ENCODE measurements around the gene LTB. TPM values are rescaled to one million over a fixed set of nuclear protein-coding genes. Genes with fewer than 3 reads are reported as not detected.

LTB gene
- total and polyA plus RNA-seq, 9 of the 15 experiments (the other 6 are each of a cell fraction or from before 2014, with no cell fraction given), result 0.07 to 0.51 TPM; not detected in 7

GRCh38 chr6:31619805-31620585 lies 37.8 kb upstream of the LTB start (continued):
- peak; percentile 86; the same call in 1 of the 2 replicates for TF ChIP-seq NCOA1 (IDR thresholded peaks at IDR 0.05; ENCODE audit: low read depth)
- peak; percentile 92 for TF ChIP-seq PML (IDR thresholded peaks at IDR 0.05; ENCODE audit: low read length)
- peak; percentile 96 for TF ChIP-seq CREB1 (IDR thresholded peaks at IDR 0.05)
- TF ChIP-seq CREB1 (CRISPR knock-in tag; IDR thresholded peaks at IDR 0.05), result peak; percentile 96
- peak; percentile 75 for TF ChIP-seq TEAD4 (IDR thresholded peaks at IDR 0.05; ENCODE audit: low read length)
- no peak for TF ChIP-seq TEAD4 (CRISPR knock-in tag; IDR thresholded peaks at IDR 0.05; ENCODE audit: borderline replicate concordance)
- peak; percentile 70 for TF ChIP-seq KDM5B (IDR thresholded peaks at IDR 0.05; ENCODE audit: insufficient replicate concordance, low read depth, low read length)
- peak; percentile 6 for TF ChIP-seq MEIS2 (IDR thresholded peaks at IDR 0.05; ENCODE audit: partially characterized antibody)
- TF ChIP-seq, protein P1, sequence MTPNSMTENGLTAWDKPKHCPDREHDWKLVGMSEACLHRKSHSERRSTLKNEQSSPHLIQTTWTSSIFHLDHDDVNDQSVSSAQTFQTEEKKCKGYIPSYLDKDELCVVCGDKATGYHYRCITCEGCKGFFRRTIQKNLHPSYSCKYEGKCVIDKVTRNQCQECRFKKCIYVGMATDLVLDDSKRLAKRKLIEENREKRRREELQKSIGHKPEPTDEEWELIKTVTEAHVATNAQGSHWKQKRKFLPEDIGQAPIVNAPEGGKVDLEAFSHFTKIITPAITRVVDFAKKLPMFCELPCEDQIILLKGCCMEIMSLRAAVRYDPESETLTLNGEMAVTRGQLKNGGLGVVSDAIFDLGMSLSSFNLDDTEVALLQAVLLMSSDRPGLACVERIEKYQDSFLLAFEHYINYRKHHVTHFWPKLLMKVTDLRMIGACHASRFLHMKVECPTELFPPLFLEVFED (CRISPR knock-in tag; conservative IDR thresholded peaks at IDR 0.05), result peak; percentile 97
- peak; percentile 91 to 92 for TF ChIP-seq NRF1 (conservative IDR thresholded peaks at IDR 0.05 in 1 of 2, IDR thresholded peaks at IDR 0.05 in 1 of 2)
- TF ChIP-seq SRSF7 (optimal IDR thresholded peaks at IDR 0.05; ENCODE audit: low read depth, low read length), result no peak
- TF ChIP-seq, protein P2, sequence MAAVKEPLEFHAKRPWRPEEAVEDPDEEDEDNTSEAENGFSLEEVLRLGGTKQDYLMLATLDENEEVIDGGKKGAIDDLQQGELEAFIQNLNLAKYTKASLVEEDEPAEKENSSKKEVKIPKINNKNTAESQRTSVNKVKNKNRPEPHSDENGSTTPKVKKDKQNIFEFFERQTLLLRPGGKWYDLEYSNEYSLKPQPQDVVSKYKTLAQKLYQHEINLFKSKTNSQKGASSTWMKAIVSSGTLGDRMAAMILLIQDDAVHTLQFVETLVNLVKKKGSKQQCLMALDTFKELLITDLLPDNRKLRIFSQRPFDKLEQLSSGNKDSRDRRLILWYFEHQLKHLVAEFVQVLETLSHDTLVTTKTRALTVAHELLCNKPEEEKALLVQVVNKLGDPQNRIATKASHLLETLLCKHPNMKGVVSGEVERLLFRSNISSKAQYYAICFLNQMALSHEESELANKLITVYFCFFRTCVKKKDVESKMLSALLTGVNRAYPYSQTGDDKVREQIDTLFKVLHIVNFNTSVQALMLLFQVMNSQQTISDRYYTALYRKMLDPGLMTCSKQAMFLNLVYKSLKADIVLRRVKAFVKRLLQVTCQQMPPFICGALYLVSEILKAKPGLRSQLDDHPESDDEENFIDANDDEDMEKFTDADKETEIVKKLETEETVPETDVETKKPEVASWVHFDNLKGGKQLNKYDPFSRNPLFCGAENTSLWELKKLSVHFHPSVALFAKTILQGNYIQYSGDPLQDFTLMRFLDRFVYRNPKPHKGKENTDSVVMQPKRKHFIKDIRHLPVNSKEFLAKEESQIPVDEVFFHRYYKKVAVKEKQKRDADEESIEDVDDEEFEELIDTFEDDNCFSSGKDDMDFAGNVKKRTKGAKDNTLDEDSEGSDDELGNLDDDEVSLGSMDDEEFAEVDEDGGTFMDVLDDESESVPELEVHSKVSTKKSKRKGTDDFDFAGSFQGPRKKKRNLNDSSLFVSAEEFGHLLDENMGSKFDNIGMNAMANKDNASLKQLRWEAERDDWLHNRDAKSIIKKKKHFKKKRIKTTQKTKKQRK (IDR thresholded peaks at IDR 0.05; ENCODE audit: borderline replicate concordance, low read depth, low read length), result no peak
- TF ChIP-seq SMARCA5 (IDR thresholded peaks at IDR 0.05), result no peak
- peak; percentile 65 for TF ChIP-seq DPF2 (IDR thresholded peaks at IDR 0.05)
- TF ChIP-seq ZNF197 (CRISPR knock-in tag; IDR thresholded peaks at IDR 0.05; ENCODE audit: low read depth), result no peak
- TF ChIP-seq L3MBTL2 (IDR thresholded peaks at IDR 0.05), result peak; percentile 99
- TF ChIP-seq SRF (CRISPR knock-in tag; IDR thresholded peaks at IDR 0.05), result 0 out of 4 replicates have a peak, but pooled peaks have one; percentile 35 to 58
- TF ChIP-seq, protein P3, sequence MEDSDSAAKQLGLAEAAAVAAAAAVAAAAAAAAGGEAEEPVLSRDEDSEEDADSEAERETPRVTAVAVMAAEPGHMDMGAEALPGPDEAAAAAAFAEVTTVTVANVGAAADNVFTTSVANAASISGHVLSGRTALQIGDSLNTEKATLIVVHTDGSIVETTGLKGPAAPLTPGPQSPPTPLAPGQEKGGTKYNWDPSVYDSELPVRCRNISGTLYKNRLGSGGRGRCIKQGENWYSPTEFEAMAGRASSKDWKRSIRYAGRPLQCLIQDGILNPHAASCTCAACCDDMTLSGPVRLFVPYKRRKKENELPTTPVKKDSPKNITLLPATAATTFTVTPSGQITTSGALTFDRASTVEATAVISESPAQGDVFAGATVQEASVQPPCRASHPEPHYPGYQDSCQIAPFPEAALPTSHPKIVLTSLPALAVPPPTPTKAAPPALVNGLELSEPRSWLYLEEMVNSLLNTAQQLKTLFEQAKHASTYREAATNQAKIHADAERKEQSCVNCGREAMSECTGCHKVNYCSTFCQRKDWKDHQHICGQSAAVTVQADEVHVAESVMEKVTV (CRISPR knock-in tag; IDR thresholded peaks at IDR 0.05), result 0 out of 2 replicates have a peak, but pooled peaks have one; percentile 18
- peak; percentile 71 for TF ChIP-seq EP300 (IDR thresholded peaks at IDR 0.05; ENCODE audit: low read length)
- TF ChIP-seq ZNF764 (CRISPR knock-in tag; IDR thresholded peaks at IDR 0.05; ENCODE audit: low read depth), result no peak
- TF ChIP-seq KLF10 (CRISPR knock-in tag; IDR thresholded peaks at IDR 0.05), result no peak
- TF ChIP-seq FOXP1 (CRISPR knock-in tag; IDR thresholded peaks at IDR 0.05), result no peak
- no peak for TF ChIP-seq ZNF766 (CRISPR knock-in tag; conservative IDR thresholded peaks at IDR 0.05)
- TF ChIP-seq NEUROD1 (IDR thresholded peaks at IDR 0.05; ENCODE audit: borderline replicate concordance, low read depth, low read length, partially characterized antibody), result no peak

All from K562 (cell line).